SH-SY5Y (cell line): ENCODE measurements around the gene SAMD4A.

ENCODE experiments used
- GATA2 ChIP-seq: IDR thresholded peaks from 2 replicates; pipeline ENCODE4 v1.6.1; 2011; ENCODE audit warnings: mild to moderate bottlenecking, low read depth, low read length
- GATA3 ChIP-seq: IDR thresholded peaks from 2 replicates; pipeline ENCODE4 v1.6.1; 2011; ENCODE audit warnings: low read depth, mild to moderate bottlenecking, low read length, moderate library complexity

GRCh38 chr14:54763761-54764160, 196.8 kb downstream of the SAMD4A start:
- TF ChIP-seq GATA2: no peak
- TF ChIP-seq GATA3: no peak
